HFFc6 (cell line): ENCODE measurements around the gene RPH3AL. TPM values are rescaled to one million over a fixed set of nuclear protein-coding genes. Genes with fewer than 3 reads are reported as not detected.
"Not testable (repeated sequence)": the region's sequence is repeated elsewhere in the genome, so short reads cannot be mapped to it uniquely, and the experiment has no call there.

Experiments used
- DNase-seq: peaks from one replicate; pipeline ENCODE4 v3.0.0-alpha.2; 2018
- H3K27ac Mint-ChIP-seq: 2 replicates; pipeline ENCODE4 v1.8.0; 2020; ENCODE audit warnings: mild to moderate bottlenecking, mixed read lengths
- H3K27me3 Mint-ChIP-seq: 2 replicates; pipeline ENCODE4 v1.8.0; 2021; ENCODE audit warnings: mild to moderate bottlenecking, moderate library complexity, mixed read lengths; ENCODE audit not compliant: insufficient read depth
- H3K36me3 Mint-ChIP-seq: 2 replicates; pipeline ENCODE4 v1.8.0; 2021; ENCODE audit warnings: low read depth, mixed read lengths
- H3K4me1 Mint-ChIP-seq: 2 replicates; pipeline ENCODE4 v1.8.0; 2020; ENCODE audit warnings: low read depth, mixed read lengths
- H3K4me3 Mint-ChIP-seq: 2 replicates; pipeline ENCODE4 v1.8.0; 2020; ENCODE audit warnings: mild to moderate bottlenecking, moderate library complexity, mixed read lengths
- H3K9me3 Mint-ChIP-seq: 2 replicates; pipeline ENCODE4 v1.8.0; 2020; ENCODE audit warnings: mild to moderate bottlenecking, mixed read lengths
- CTCF ChIP-seq: fragments of 200-600 bp; sonication (generic); IDR thresholded peaks from 2 replicates; pipeline ENCODE4 v1.5.0; 2021; ENCODE audit warnings: antibody characterized with exemption, mild to moderate bottlenecking
- total RNA-seq, 6 experiments: library from RNA; stranded (reverse); fragmentation: NEBNext Ultra II Directional; extraction: Animal tissue kit (Norgen Biotek cat#: 25700); gene quantifications; 2 replicates in 1 of 6; 3 replicates in 5 of 6; pipeline ENCODE4 v1.2.3, GENCODE V29; 2021

Gene RPH3AL
- total RNA-seq, 6 experiments from 2014 or later = 1.4 to 2.4 (median 2.0) TPM

- no peaks in the 10 kb centered on the region for H3K9me3 Mint-ChIP-seq
- H3K4me1 Mint-ChIP-seq = peaks cover 6% of the 10 kb centered on the region
- no peak overlapping the region for H3K4me3 Mint-ChIP-seq
- TF ChIP-seq CTCF = no peak
- DNase-seq = no peak
- no peaks in the 10 kb centered on the region for H3K36me3 Mint-ChIP-seq
- H3K27me3 Mint-ChIP-seq = peaks cover 25% of the 10 kb centered on the region
- no peak overlapping the region for H3K27ac Mint-ChIP-seq
Measured at GRCh38 chr17:225551-225950, 127.1 kb downstream of the RPH3AL start.

- H3K27me3 Mint-ChIP-seq = peaks cover 20% of the 10 kb centered on the region
- not testable (repeated sequence) for H3K9me3 Mint-ChIP-seq, H3K4me3 Mint-ChIP-seq, H3K36me3 Mint-ChIP-seq, H3K27ac Mint-ChIP-seq, DNase-seq, H3K4me1 Mint-ChIP-seq
Measured at GRCh38 chr17:224576-224975, 128.0 kb downstream of the RPH3AL start.

- Mint-ChIP-seq H3K4me1 (peaks cover 2% of the 10 kb centered on the region), H3K27ac (no peak overlapping the region), H3K4me3 (no peak overlapping the region), H3K27me3 (peaks cover 20% of the 10 kb centered on the region), H3K36me3 (no peaks in the 10 kb centered on the region), H3K9me3 (no peaks in the 10 kb centered on the region)
- no peak for TF ChIP-seq CTCF
- no peak for DNase-seq
Measured at GRCh38 chr17:223723-224471, 128.7 kb downstream of the RPH3AL start.

- Mint-ChIP-seq H3K27me3 (peaks cover 15% of the 10 kb centered on the region), H3K4me1 (no peaks in the 10 kb centered on the region), H3K36me3 (no peaks in the 10 kb centered on the region), H3K27ac (no peak overlapping the region), H3K4me3 (no peak overlapping the region), H3K9me3 (no peaks in the 10 kb centered on the region)
- no peak for TF ChIP-seq CTCF
- no peak for DNase-seq
Measured at GRCh38 chr17:222172-222571, 130.4 kb downstream of the RPH3AL start.

GRCh38 chr17:219696-220095, 132.9 kb downstream of the RPH3AL start:
- DNase-seq = no peak
- no peak overlapping the region for H3K4me3 Mint-ChIP-seq
- H3K36me3 Mint-ChIP-seq = no peaks in the 10 kb centered on the region
- no peak overlapping the region for H3K27ac Mint-ChIP-seq
- H3K27me3 Mint-ChIP-seq = peaks cover 9% of the 10 kb centered on the region
- H3K4me1 Mint-ChIP-seq = no peaks in the 10 kb centered on the region
- TF ChIP-seq CTCF = no peak
- H3K9me3 Mint-ChIP-seq = no peaks in the 10 kb centered on the region

GRCh38 chr17:218432-219110, 134.0 kb downstream of the RPH3AL start:
- no peak for TF ChIP-seq CTCF
- Mint-ChIP-seq H3K36me3 (no peaks in the 10 kb centered on the region), H3K4me3 (no peak overlapping the region), H3K27me3 (peaks cover 4% of the 10 kb centered on the region), H3K27ac (no peak overlapping the region), H3K4me1 (no peaks in the 10 kb centered on the region), H3K9me3 (no peaks in the 10 kb centered on the region)
- DNase-seq = no peak
